GM12892 (cell line): ENCODE data around the gene ANKS4B.
"Not testable (repeated sequence)": the region's sequence is repeated elsewhere in the genome, so short reads cannot be mapped to it uniquely, and the experiment has no call there.

Experiments
- DNase-seq: peaks from one replicate; pipeline ENCODE4 v3.0.0; 2011; ENCODE audit not compliant: insufficient read length
- FAIRE-seq: peaks from 2 replicates; lab custom pipeline; 2011; peaks lifted over from hg19 to GRCh38; lab: Jason Lieb, UNC
- POLR2A ChIP-seq: IDR thresholded peaks from 2 replicates; pipeline ENCODE4 v1.6.1; 2011; ENCODE audit warnings: low read depth, low read length, control low read depth
- POLR2AphosphoS5 ChIP-seq: IDR thresholded peaks from 2 replicates; pipeline ENCODE4 v1.6.1; 2011; ENCODE audit warnings: low read depth, low read length, control low read depth
- TAF1 ChIP-seq: IDR thresholded peaks from 2 replicates; pipeline ENCODE4 v1.6.1; 2011; ENCODE audit warnings: low read depth, mild to moderate bottlenecking, control low read depth, low read length, borderline replicate concordance

Gene ANKS4B

GRCh38 chr16:21223787-21224186, 9.7 kb upstream of the ANKS4B start:
- TF ChIP-seq TAF1 (no peak), POLR2A (no peak), POLR2AphosphoS5 (no peak)
- FAIRE-seq (no peak), DNase-seq (no peak)

DNA sequence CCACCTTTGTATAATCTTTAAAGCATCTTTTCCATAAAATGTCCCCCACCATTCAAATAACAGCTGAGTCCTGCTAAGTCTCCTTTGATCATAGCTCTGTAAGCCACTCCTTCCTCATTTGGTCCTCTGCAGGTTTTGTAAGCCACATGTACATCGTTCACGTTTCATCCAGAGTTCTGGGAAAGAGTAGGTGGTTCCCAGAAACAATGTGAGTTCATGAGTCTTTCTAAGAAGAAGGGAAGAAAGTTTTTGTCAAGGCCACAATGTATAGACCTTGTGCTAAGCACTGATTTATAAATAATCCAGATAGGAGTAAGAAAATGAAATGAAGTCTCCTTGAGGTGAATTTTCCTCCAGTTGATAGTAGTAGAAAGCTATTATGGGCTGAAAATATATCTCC, 8.7 kb upstream of the ANKS4B start:
- FAIRE-seq (no peak), DNase-seq (no peak)

DNA sequence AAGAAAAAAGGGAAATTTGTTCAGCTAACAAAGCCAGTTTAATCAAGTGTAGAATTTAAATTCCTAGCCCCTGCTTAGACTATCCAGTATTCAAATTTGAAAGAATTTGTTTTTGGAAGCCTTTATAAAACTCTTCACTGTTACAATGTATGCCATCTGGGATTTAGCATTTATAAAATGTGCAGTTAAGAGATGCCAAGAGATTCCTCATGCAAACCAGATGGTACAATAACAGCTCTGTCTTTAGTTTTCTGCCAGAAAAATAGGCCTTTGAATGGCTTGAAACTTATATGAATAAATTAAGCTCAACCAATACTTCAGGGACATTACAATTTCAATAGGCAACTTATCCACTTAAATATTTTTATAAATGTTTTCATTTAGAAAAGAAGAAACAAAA, 6.8 kb upstream of the ANKS4B start:
- no peak for FAIRE-seq
- DNase-seq = no peak

More for the DNA sequence above, 8.7 kb upstream of the ANKS4B start:
- no peak for TF ChIP-seq POLR2A
- TF ChIP-seq TAF1 = no peak
- no peak for TF ChIP-seq POLR2AphosphoS5

GRCh38 chr16:21227866-21228265, 5.6 kb upstream of the ANKS4B start:
- TF ChIP-seq TAF1 = no peak
- TF ChIP-seq POLR2A = no peak
- TF ChIP-seq POLR2AphosphoS5 = no peak
- FAIRE-seq = no peak
- no peak for DNase-seq

More for the DNA sequence above, 6.8 kb upstream of the ANKS4B start:
- TF ChIP-seq POLR2A (no peak), POLR2AphosphoS5 (no peak), TAF1 (no peak)

- DNase-seq = no peak
- no peak for TF ChIP-seq TAF1
- TF ChIP-seq POLR2A = no peak
- TF ChIP-seq POLR2AphosphoS5 = no peak
- no peak for FAIRE-seq
Measured at GRCh38 chr16:21228361-21228872, 5.1 kb upstream of the ANKS4B start.

DNA sequence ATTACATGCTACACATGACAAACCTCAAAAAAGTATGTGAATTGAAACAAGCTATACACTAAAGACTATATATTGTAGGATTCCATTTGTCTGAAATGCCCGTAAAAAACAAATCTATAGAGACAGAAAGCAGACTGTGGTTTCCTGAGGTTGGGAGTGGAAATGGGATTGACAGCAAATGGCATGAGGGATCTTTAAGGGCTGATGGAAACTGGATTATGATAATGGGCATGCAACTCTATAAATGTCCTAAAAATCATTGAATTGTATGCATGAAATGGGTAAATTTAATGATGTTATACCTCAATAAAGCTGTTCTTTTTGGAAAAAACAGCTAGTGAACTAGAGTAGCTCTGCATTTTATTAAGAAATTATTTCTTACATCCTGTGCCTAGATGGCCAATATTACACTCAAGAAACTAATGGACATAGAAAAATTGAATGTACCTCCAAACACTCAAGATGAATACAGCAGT, 416 bp upstream of the ANKS4B start:
- no peak for DNase-seq
- FAIRE-seq = no peak
- TF ChIP-seq TAF1 (no peak), POLR2A (no peak), POLR2AphosphoS5 (no peak)

DNA sequence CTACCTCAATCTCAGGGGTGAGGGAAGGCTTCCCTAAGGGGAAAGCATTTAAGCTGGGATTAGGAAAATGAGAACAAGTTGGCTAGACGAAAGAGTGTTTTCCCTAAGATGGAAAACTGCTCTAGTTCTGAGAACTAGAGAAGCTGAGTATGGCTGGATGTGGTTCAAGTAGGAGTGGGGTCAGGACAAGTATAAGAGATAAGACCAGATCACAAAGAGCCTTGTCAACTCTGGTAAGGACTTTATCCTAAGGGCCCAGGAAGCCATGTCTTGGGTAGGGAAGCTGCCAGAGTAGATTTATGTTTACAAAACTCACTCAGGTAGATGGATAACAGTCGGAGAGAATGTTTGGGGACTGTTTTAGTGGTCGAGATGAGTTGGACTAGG, 1.7 kb downstream of the ANKS4B start:
- TF ChIP-seq POLR2AphosphoS5 (no peak), POLR2A (no peak), TAF1 (no peak)
- no peak for FAIRE-seq
- no peak for DNase-seq

- no peak for FAIRE-seq
- DNase-seq = no peak
- no peak for TF ChIP-seq POLR2A
- no peak for TF ChIP-seq TAF1
- no peak for TF ChIP-seq POLR2AphosphoS5
Measured at GRCh38 chr16:21236831-21237230, 3.3 kb downstream of the ANKS4B start.

GRCh38 chr16:21239646-21240045, 6.1 kb downstream of the ANKS4B start:
- no peak for FAIRE-seq
- no peak for DNase-seq
- no peak for TF ChIP-seq POLR2AphosphoS5

DNA sequence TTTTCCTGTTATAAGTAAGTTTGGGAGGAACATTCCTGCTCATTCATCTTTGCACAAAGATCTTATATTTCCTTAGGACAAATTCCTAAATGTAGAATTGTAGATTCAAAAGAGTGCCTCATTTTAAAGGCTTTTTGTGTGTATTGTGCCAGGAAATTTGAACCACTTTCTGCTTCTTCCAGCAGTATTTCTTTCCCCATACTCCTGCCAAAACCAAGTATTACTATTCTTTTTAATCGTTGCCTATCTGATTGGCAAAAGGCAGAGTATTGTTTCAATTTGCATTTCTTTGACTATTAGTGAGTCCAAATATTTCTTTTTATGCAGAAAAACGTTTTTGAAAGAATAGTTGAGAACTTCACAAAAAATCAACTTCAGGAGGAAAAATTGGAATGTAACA, 9.3 kb downstream of the ANKS4B start:
- no peak for FAIRE-seq
- no peak for TF ChIP-seq TAF1
- no peak for TF ChIP-seq POLR2AphosphoS5
- no peak for TF ChIP-seq POLR2A
- DNase-seq = no peak

- DNase-seq = no peak
- TF ChIP-seq TAF1 (no peak), POLR2AphosphoS5 (no peak), POLR2A (no peak)
- no peak for FAIRE-seq
Measured at GRCh38 chr16:21244518-21245215, 11.2 kb downstream of the ANKS4B start.

- not testable (repeated sequence) for FAIRE-seq, DNase-seq
Measured at GRCh38 chr16:21248179-21248578, 14.7 kb downstream of the ANKS4B start.
